ENCODE data around the gene OPA1. TPM values are rescaled to one million over a fixed set of nuclear protein-coding genes. Genes with fewer than 3 reads are reported as not detected.

Gene OPA1
- total and polyA plus RNA-seq, 2 of the 13 experiments (the other 11 are each of a cell fraction or from before 2014, with no cell fraction given): 26.7 to 78.5 TPM

DNA sequence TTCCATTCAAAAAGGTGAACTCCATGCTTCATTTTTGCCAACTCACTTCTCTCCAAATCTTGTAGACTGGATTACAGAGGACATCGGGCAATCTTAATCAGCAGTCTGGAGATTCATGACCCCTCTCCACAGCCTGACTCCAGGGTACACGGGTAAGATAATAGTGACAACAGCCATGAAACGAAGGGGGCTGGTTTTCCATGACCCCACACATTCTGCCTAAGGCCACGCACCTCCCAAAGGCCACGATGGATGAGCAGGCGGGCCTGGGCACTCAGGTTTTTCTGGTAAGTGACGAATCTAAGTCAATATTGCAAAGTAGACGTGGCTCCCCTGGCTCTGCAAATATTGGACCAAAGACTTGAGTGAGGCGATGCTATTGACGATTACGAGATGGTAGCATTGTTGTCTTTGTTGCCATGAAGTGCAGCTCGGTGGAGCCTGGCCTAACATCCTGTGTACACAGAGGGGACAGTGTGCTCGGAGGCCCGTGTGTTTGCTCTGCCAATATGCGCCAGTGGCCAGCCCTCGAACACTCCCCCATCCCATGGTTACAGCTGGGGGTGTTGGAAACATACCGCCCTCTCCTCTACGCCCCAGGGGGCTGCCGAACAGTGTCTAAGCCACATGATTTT, 119.1 kb downstream of the OPA1 start (continued):
- TF ChIP-seq ZBTB1 (CRISPR knock-in tag; IDR thresholded peaks at IDR 0.05; ENCODE audit: borderline replicate concordance): no peak
- TF ChIP-seq ZNF768 (CRISPR knock-in tag; IDR thresholded peaks at IDR 0.05): no peak
- TF ChIP-seq, protein P1, sequence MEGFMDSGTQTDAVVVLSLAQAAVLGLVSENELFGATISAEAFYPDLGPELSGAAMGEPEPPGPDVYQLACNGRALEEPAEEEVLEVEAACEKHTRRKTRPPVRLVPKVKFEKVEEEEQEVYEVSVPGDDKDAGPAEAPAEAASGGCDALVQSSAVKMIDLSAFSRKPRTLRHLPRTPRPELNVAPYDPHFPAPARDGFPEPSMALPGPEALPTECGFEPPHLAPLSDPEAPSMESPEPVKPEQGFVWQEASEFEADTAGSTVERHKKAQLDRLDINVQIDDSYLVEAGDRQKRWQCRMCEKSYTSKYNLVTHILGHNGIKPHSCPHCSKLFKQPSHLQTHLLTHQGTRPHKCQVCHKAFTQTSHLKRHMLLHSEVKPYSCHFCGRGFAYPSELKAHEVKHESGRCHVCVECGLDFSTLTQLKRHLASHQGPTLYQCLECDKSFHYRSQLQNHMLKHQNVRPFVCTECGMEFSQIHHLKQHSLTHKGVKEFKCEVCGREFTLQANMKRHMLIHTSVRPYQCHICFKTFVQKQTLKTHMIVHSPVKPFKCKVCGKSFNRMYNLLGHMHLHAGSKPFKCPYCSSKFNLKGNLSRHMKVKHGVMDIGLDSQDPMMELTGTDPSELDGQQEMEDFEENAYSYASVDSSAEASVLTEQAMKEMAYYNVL (CRISPR knock-in tag; IDR thresholded peaks at IDR 0.05; ENCODE audit: borderline replicate concordance): peak; percentile 92; the same call in 1 of the 2 replicates
- TF ChIP-seq, protein P2, sequence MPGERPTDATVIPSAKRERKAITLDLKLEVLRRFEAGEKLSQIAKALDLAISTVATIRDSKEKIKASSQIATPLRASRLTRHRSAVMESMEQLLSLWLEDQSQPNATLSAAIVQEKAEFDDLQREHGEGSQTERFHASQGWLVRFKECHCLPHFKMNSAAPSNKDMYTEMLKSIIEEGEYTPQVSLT (CRISPR knock-in tag; IDR thresholded peaks at IDR 0.05; ENCODE audit: borderline replicate concordance, low read depth): 0 out of 2 replicates have a peak, but pooled peaks have one; percentile 37
- no peak for TF ChIP-seq MATR3 (CRISPR knock-in tag; IDR thresholded peaks at IDR 0.05)
- no peak for TF ChIP-seq SNRNP70 (IDR thresholded peaks at IDR 0.05; ENCODE audit: low read depth, low read length)
- TF ChIP-seq, protein P3, sequence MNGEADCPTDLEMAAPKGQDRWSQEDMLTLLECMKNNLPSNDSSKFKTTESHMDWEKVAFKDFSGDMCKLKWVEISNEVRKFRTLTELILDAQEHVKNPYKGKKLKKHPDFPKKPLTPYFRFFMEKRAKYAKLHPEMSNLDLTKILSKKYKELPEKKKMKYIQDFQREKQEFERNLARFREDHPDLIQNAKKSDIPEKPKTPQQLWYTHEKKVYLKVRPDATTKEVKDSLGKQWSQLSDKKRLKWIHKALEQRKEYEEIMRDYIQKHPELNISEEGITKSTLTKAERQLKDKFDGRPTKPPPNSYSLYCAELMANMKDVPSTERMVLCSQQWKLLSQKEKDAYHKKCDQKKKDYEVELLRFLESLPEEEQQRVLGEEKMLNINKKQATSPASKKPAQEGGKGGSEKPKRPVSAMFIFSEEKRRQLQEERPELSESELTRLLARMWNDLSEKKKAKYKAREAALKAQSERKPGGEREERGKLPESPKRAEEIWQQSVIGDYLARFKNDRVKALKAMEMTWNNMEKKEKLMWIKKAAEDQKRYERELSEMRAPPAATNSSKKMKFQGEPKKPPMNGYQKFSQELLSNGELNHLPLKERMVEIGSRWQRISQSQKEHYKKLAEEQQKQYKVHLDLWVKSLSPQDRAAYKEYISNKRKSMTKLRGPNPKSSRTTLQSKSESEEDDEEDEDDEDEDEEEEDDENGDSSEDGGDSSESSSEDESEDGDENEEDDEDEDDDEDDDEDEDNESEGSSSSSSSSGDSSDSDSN (CRISPR knock-in tag; IDR thresholded peaks at IDR 0.05): peak; percentile 59; the same call in 1 of the 2 replicates
- TF ChIP-seq NR2F2 (IDR thresholded peaks at IDR 0.05; ENCODE audit: borderline replicate concordance, low read depth): peak; percentile 93
- no peak for TF ChIP-seq PAX8 (CRISPR knock-in tag; IDR thresholded peaks at IDR 0.05; ENCODE audit: borderline replicate concordance)
- peak; percentile 76; the same call in 1 of the 2 replicates for TF ChIP-seq TRIM24 (CRISPR knock-in tag; IDR thresholded peaks at IDR 0.05)
- TF ChIP-seq ZNF777 (CRISPR knock-in tag; IDR thresholded peaks at IDR 0.05): no peak
- TF ChIP-seq NFYC (CRISPR knock-in tag; IDR thresholded peaks at IDR 0.05): peak; percentile 49
- TF ChIP-seq SALL2 (CRISPR knock-in tag; IDR thresholded peaks at IDR 0.05): peak; percentile 95
- TF ChIP-seq ZNF263 (CRISPR knock-in tag; IDR thresholded peaks at IDR 0.05): peak; percentile 69
- TF ChIP-seq ZFP36L1 (CRISPR knock-in tag; IDR thresholded peaks at IDR 0.05): peak; percentile 82; the same call in 1 of the 2 replicates
- peak; percentile 99 for TF ChIP-seq FOXA1 (IDR thresholded peaks at IDR 0.05)
- peak; percentile 100 for TF ChIP-seq FOXA1 (CRISPR knock-in tag; IDR thresholded peaks at IDR 0.05)
- TF ChIP-seq, protein P4, sequence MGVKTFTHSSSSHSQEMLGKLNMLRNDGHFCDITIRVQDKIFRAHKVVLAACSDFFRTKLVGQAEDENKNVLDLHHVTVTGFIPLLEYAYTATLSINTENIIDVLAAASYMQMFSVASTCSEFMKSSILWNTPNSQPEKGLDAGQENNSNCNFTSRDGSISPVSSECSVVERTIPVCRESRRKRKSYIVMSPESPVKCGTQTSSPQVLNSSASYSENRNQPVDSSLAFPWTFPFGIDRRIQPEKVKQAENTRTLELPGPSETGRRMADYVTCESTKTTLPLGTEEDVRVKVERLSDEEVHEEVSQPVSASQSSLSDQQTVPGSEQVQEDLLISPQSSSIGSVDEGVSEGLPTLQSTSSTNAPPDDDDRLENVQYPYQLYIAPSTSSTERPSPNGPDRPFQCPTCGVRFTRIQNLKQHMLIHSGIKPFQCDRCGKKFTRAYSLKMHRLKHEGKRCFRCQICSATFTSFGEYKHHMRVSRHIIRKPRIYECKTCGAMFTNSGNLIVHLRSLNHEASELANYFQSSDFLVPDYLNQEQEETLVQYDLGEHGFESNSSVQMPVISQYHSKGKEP (CRISPR knock-in tag; IDR thresholded peaks at IDR 0.05): 0 out of 2 replicates have a peak, but pooled peaks have one; percentile 23
- peak; percentile 90; the same call in 1 of the 2 replicates for TF ChIP-seq ZNF816 (CRISPR knock-in tag; IDR thresholded peaks at IDR 0.05; ENCODE audit: borderline replicate concordance)
- TF ChIP-seq, protein P5, sequence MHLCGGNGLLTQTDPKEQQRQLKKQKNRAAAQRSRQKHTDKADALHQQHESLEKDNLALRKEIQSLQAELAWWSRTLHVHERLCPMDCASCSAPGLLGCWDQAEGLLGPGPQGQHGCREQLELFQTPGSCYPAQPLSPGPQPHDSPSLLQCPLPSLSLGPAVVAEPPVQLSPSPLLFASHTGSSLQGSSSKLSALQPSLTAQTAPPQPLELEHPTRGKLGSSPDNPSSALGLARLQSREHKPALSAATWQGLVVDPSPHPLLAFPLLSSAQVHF (CRISPR knock-in tag; IDR thresholded peaks at IDR 0.05): 0 out of 2 replicates have a peak, but pooled peaks have one; percentile 30
- TF ChIP-seq ZNF24 (IDR thresholded peaks at IDR 0.05): no peak
